ENCODE data around the gene SPESP1. TPM values are rescaled to one million over a fixed set of nuclear protein-coding genes. Genes with fewer than 3 reads are reported as not detected.
"Not testable (repeated sequence)": the region's sequence is repeated elsewhere in the genome, so short reads cannot be mapped to it uniquely, and the experiment has no call there.

The SPESP1 gene
- total RNA-seq, 5 donors from 2014 or later (not counting 1 experiment from before 2014, with no cell fraction given) = 0.33 to 0.64 TPM; not detected in 3

- peaks cover 0 to 5% of the 10 kb centered on the region in 2 experiments for H3K27me3 ChIP-seq (replicated peaks in 1 of 2; ENCODE audit: control insufficient read depth in 2 of 2, extremely low read depth in 1 of 2, insufficient read depth in 2 of 2, low read length in 1 of 2)
- no peaks in the 10 kb centered on the region for H3K4me1 ChIP-seq (ENCODE audit: control insufficient read depth in 1 of 2, extremely low read depth in 1 of 2, insufficient read depth in 2 of 2, low read length in 2 of 2)
- ChIA-PET POLR2A (no interaction called here), CTCF (no interaction called here)
- no peaks in the 10 kb centered on the region for H3K4me1 Mint-ChIP-seq
- H3K36me3 ChIP-seq (ENCODE audit: control insufficient read depth in 2 of 2, extremely low read depth in 1 of 2, insufficient read depth in 1 of 2, low read length in 1 of 2) = no peaks in the 10 kb centered on the region
- no peak overlapping the region for H3K27ac Mint-ChIP-seq
- H3K9me3 ChIP-seq = no peaks in the 10 kb centered on the region
- H3K36me3 Mint-ChIP-seq = no peaks in the 10 kb centered on the region
- H3K4me3 Mint-ChIP-seq = no peak overlapping the region
- no peak for DNase-seq
- peaks cover 18 to 24% (median 18%) of the 10 kb centered on the region in 3 donors for H3K9me3 Mint-ChIP-seq
- H3K27me3 Mint-ChIP-seq = peaks cover 27 to 28% of the 10 kb centered on the region in 2 donors
- no peak for ATAC-seq (replicated peaks in 1 of 4)
- H3K4me3 ChIP-seq (ENCODE audit: control insufficient read depth in 1 of 2, extremely low read depth in 1 of 2, low read length in 1 of 2) = no peak overlapping the region
- H3K27ac ChIP-seq (ENCODE audit: low read length) = no peak overlapping the region
Measured at GRCh38 chr15:68967948-68968347, 37.6 kb downstream of the SPESP1 start.

DNA sequence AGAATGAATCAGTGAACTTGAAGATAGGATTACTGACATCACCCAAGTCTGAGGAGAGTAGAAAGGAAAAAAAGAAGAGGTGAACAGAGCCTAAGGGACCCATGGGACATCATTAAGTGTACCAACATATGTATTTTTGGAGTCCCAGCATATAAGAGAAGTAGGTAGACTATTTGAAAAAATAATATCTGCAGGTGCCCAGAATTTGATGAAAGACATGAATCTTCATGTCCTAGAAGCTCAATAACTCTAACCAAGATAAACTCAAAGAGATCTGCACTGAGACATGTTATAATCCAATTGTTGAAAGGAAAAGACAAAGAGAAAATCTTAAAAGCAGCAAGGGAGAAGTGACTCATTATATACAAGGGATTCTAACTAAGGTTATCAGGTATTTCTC, 39.0 kb downstream of the SPESP1 start:
- H3K27me3 ChIP-seq (replicated peaks in 1 of 2; ENCODE audit: control insufficient read depth in 2 of 2, extremely low read depth in 1 of 2, insufficient read depth in 2 of 2, low read length in 1 of 2) = peaks cover 0 to 7% of the 10 kb centered on the region in 2 experiments
- no peak overlapping the region for H3K27ac ChIP-seq (ENCODE audit: low read length)
- ChIA-PET CTCF (no interaction called here), POLR2A (no interaction called here)
- DNase-seq = no peak
- Mint-ChIP-seq H3K9me3 (peaks cover 15 to 24% (median 18%) of the 10 kb centered on the region in 3 donors), H3K27me3 (peaks cover 25 to 26% of the 10 kb centered on the region in 2 donors), H3K27ac (no peak overlapping the region), H3K4me3 (no peak overlapping the region), H3K4me1 (no peaks in the 10 kb centered on the region), H3K36me3 (no peaks in the 10 kb centered on the region)
- H3K4me3 ChIP-seq (ENCODE audit: control insufficient read depth in 1 of 2, extremely low read depth in 1 of 2, low read length in 1 of 2) = no peak overlapping the region
- H3K4me1 ChIP-seq (ENCODE audit: control insufficient read depth in 1 of 2, extremely low read depth in 1 of 2, insufficient read depth in 2 of 2, low read length in 2 of 2) = no peaks in the 10 kb centered on the region
- H3K36me3 ChIP-seq (ENCODE audit: control insufficient read depth in 2 of 2, extremely low read depth in 1 of 2, insufficient read depth in 1 of 2, low read length in 1 of 2) = no peaks in the 10 kb centered on the region
- ATAC-seq (replicated peaks in 1 of 4) = no peak
- H3K9me3 ChIP-seq = no peaks in the 10 kb centered on the region

- H3K4me3 Mint-ChIP-seq = no peak overlapping the region
- H3K36me3 Mint-ChIP-seq = no peaks in the 10 kb centered on the region
- no peaks in the 10 kb centered on the region for H3K36me3 ChIP-seq (ENCODE audit: control insufficient read depth in 2 of 2, extremely low read depth in 1 of 2, insufficient read depth in 1 of 2, low read length in 1 of 2)
- WGBS (ENCODE audit: insufficient coverage) = 44% methylated on average over 4 of the region's 4 CpGs
- ChIA-PET POLR2A (no interaction called here), CTCF (no interaction called here)
- no peak overlapping the region for H3K4me3 ChIP-seq (ENCODE audit: control insufficient read depth in 1 of 2, extremely low read depth in 1 of 2, low read length in 1 of 2)
- no peak overlapping the region for H3K27ac ChIP-seq (ENCODE audit: low read length)
- H3K27me3 ChIP-seq (replicated peaks in 1 of 2; ENCODE audit: control insufficient read depth in 2 of 2, extremely low read depth in 1 of 2, insufficient read depth in 2 of 2, low read length in 1 of 2) = peaks cover 0 to 10% of the 10 kb centered on the region in 2 experiments
- DNase-seq = no peak
- ATAC-seq (replicated peaks in 1 of 4) = no peak
- no peaks in the 10 kb centered on the region for H3K4me1 Mint-ChIP-seq
- H3K9me3 ChIP-seq = no peaks in the 10 kb centered on the region
- peaks cover 24 to 30% of the 10 kb centered on the region in 2 donors for H3K27me3 Mint-ChIP-seq
- no peaks in the 10 kb centered on the region for H3K4me1 ChIP-seq (ENCODE audit: control insufficient read depth in 1 of 2, extremely low read depth in 1 of 2, insufficient read depth in 2 of 2, low read length in 2 of 2)
- no peak overlapping the region for H3K27ac Mint-ChIP-seq
- H3K9me3 Mint-ChIP-seq = peaks cover 15 to 27% (median 23%) of the 10 kb centered on the region in 3 donors
Measured at GRCh38 chr15:68972201-68973065, 42.1 kb downstream of the SPESP1 start.

GRCh38 chr15:68975651-68976160, 45.4 kb downstream of the SPESP1 start:
- H3K27ac Mint-ChIP-seq = not testable (repeated sequence)

DNA sequence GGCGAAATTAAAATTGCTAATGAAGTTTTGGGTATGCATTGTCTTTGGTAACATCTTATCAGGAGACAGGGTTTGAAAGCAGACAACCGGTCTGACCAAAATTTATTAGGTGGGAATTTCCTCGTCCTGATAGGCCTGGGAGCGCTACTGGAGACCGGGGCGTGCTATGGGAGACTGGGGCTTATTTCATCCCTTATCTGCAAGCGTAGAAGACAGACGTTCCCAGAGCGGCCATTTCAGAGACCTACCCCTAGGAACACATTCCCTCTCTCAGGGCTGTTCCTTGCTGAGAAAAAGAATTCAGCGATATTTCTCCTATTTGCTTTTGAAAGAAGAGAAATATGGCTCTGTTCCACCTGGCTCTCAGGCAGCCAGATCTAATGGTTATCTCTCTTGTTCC, 47.1 kb downstream of the SPESP1 start:
- not testable (repeated sequence) for H3K27ac Mint-ChIP-seq; ATAC-seq (replicated peaks in 1 of 4)

More at GRCh38 chr15:68975651-68976160, 45.4 kb downstream of the SPESP1 start:
- H3K27ac ChIP-seq (ENCODE audit: low read length); H3K27me3 ChIP-seq (replicated peaks in 1 of 2; ENCODE audit: control insufficient read depth in 2 of 2, extremely low read depth in 1 of 2, insufficient read depth in 2 of 2, low read length in 1 of 2); H3K36me3 Mint-ChIP-seq; H3K4me1 ChIP-seq (ENCODE audit: control insufficient read depth in 1 of 2, extremely low read depth in 1 of 2, insufficient read depth in 2 of 2, low read length in 2 of 2); H3K4me1 Mint-ChIP-seq; CTCF ChIA-PET; H3K9me3 ChIP-seq; POLR2A ChIA-PET; H3K4me3 ChIP-seq (ENCODE audit: control insufficient read depth in 1 of 2, extremely low read depth in 1 of 2, low read length in 1 of 2); ATAC-seq (replicated peaks in 1 of 4); H3K36me3 ChIP-seq (ENCODE audit: control insufficient read depth in 2 of 2, extremely low read depth in 1 of 2, insufficient read depth in 1 of 2, low read length in 1 of 2); H3K4me3 Mint-ChIP-seq; DNase-seq: not testable (repeated sequence)
- H3K27me3 Mint-ChIP-seq = peaks cover 19 to 24% of the 10 kb centered on the region in 2 donors
- 95% methylated on average over 20 of the region's 26 CpGs for WGBS (ENCODE audit: insufficient coverage)
- peaks cover 0 to 18% (median 13%) of the 10 kb centered on the region in 3 donors for H3K9me3 Mint-ChIP-seq

GRCh38 chr15:68979006-68979405, 48.7 kb downstream of the SPESP1 start:
- ChIA-PET CTCF (no interaction called here), POLR2A (no interaction called here)
- no peak overlapping the region for H3K4me3 ChIP-seq (ENCODE audit: control insufficient read depth in 1 of 2, extremely low read depth in 1 of 2, low read length in 1 of 2)
- H3K27me3 ChIP-seq (replicated peaks in 1 of 2; ENCODE audit: control insufficient read depth in 2 of 2, extremely low read depth in 1 of 2, insufficient read depth in 2 of 2, low read length in 1 of 2) = peaks cover 0 to 5% of the 10 kb centered on the region in 2 experiments
- no peak overlapping the region for H3K27ac ChIP-seq (ENCODE audit: low read length)
- no peak overlapping the region for H3K4me3 Mint-ChIP-seq
- no peaks in the 10 kb centered on the region for H3K36me3 ChIP-seq (ENCODE audit: control insufficient read depth in 2 of 2, extremely low read depth in 1 of 2, insufficient read depth in 1 of 2, low read length in 1 of 2)
- no peaks in the 10 kb centered on the region for H3K36me3 Mint-ChIP-seq
- no peaks in the 10 kb centered on the region for H3K9me3 ChIP-seq
- WGBS (ENCODE audit: insufficient coverage) = no CpG with 5 or more reads among the region's 3 CpGs
- DNase-seq (no peak), ATAC-seq (replicated peaks in 1 of 4) (no peak)
- peaks cover 0 to 18% (median 13%) of the 10 kb centered on the region in 3 donors for H3K9me3 Mint-ChIP-seq
- no peaks in the 10 kb centered on the region for H3K4me1 ChIP-seq (ENCODE audit: control insufficient read depth in 1 of 2, extremely low read depth in 1 of 2, insufficient read depth in 2 of 2, low read length in 2 of 2)
- H3K27me3 Mint-ChIP-seq = peaks cover 21 to 28% of the 10 kb centered on the region in 2 donors
- no peaks in the 10 kb centered on the region for H3K4me1 Mint-ChIP-seq
- H3K27ac Mint-ChIP-seq = no peak overlapping the region

More for the DNA sequence above, 47.1 kb downstream of the SPESP1 start:
- H3K4me1 ChIP-seq (ENCODE audit: control insufficient read depth in 1 of 2, extremely low read depth in 1 of 2, insufficient read depth in 2 of 2, low read length in 2 of 2); H3K4me3 Mint-ChIP-seq; H3K9me3 ChIP-seq; H3K36me3 ChIP-seq (ENCODE audit: control insufficient read depth in 2 of 2, extremely low read depth in 1 of 2, insufficient read depth in 1 of 2, low read length in 1 of 2); CTCF ChIA-PET; H3K27me3 ChIP-seq (replicated peaks in 1 of 2; ENCODE audit: control insufficient read depth in 2 of 2, extremely low read depth in 1 of 2, insufficient read depth in 2 of 2, low read length in 1 of 2); H3K4me1 Mint-ChIP-seq; H3K4me3 ChIP-seq (ENCODE audit: control insufficient read depth in 1 of 2, extremely low read depth in 1 of 2, low read length in 1 of 2); DNase-seq; H3K27ac ChIP-seq (ENCODE audit: low read length); H3K36me3 Mint-ChIP-seq; POLR2A ChIA-PET: not testable (repeated sequence)
- 100% methylated on average over 2 of the region's 10 CpGs for WGBS (ENCODE audit: insufficient coverage)
- peaks cover 23 to 30% of the 10 kb centered on the region in 2 donors for H3K27me3 Mint-ChIP-seq
- H3K9me3 Mint-ChIP-seq = peaks cover 0 to 18% (median 13%) of the 10 kb centered on the region in 3 donors

Measured in T-cell (primary cell).